B cell (primary cell): ENCODE data around the gene GRM3. TPM values are rescaled to one million over a fixed set of nuclear protein-coding genes. Genes with fewer than 3 reads are reported as not detected.

ENCODE experiments used
- ATAC-seq: fragments of 200-7000 bp; cut with Tn5 transposase; one replicate; pipeline ENCODE4 v1.10.0; 2021; ENCODE audit warnings: low read depth, mild to moderate bottlenecking, moderate number of reproducible peaks, moderate library complexity
- CTCF ChIA-PET: fragments of 350-600 bp; sonication (Branson Sonifier 250); formaldehyde crosslinking; loops from one replicate; lab custom pipeline; 2021; ENCODE audit warnings: antibody characterized with exemption, inconsistent platforms; lab: Charles Lee
- POLR2A ChIA-PET: fragments of 350-600 bp; sonication (Branson Sonifier 250); formaldehyde crosslinking; loops from one replicate; lab custom pipeline; 2021; ENCODE audit warnings: antibody characterized with exemption; lab: Charles Lee
- DNase-seq: peaks from one replicate; pipeline ENCODE4 v3.0.0; 2013
- H2AFZ ChIP-seq: 2 replicates; pipeline ENCODE4 v1.6.1; 2012; ENCODE audit warnings: mild to moderate bottlenecking, low read depth, low read length; ENCODE audit not compliant: insufficient read depth, poor library complexity, severe bottlenecking
- H3K27ac ChIP-seq, 2 donors: 1 replicate in 1 of 2; 2 replicates in 1 of 2; pipeline ENCODE4 v1.5.1; 2012 to 2013; ENCODE audit warnings: low read length in 2 of 2, mild to moderate bottlenecking in 2 of 2, moderate library complexity in 1 of 2
- H3K27me3 ChIP-seq, 4 experiments: fragments of 200-600 bp in 1 of 4; sonication (generic) in 1 of 4; replicated peaks in 1 of 4; 1 replicate in 2 of 4; 2 replicates in 2 of 4; pipeline versions ENCODE4 v1.6.1 to v1.7.0; 2013 to 2016; ENCODE audit warnings: low read length in 3 of 4, mild to moderate bottlenecking in 2 of 4, mixed read lengths in 1 of 4, moderate library complexity in 1 of 4; ENCODE audit not compliant: insufficient read depth in 4 of 4, control insufficient read depth in 3 of 4; ENCODE audit errors: control extremely low read depth in 1 of 4
- H3K36me3 ChIP-seq, 2 experiments: replicated peaks in 1 of 2; 1 replicate in 1 of 2; 2 replicates in 1 of 2; pipeline versions ENCODE4 v1.6.1 to v1.7.1; 2013; ENCODE audit warnings: low read length in 1 of 2; ENCODE audit not compliant: insufficient read depth in 2 of 2, control insufficient read depth in 1 of 2; ENCODE audit errors: control extremely low read depth in 1 of 2, extremely low read depth in 1 of 2
- H3K4me1 ChIP-seq, 2 donors: fragments of 200-600 bp in 1 of 2; sonication (generic) in 1 of 2; 1 replicate in 1 of 2; 2 replicates in 1 of 2; pipeline versions ENCODE4 v1.5.1 to v1.6.1; 2013 to 2017; ENCODE audit warnings: low read length in 2 of 2; ENCODE audit not compliant: control insufficient read depth in 2 of 2, insufficient read depth in 2 of 2
- H3K4me2 ChIP-seq: replicated peaks from 2 replicates; pipeline ENCODE3; 2012; ENCODE audit warnings: mild to moderate bottlenecking, low read depth, low read length; ENCODE audit not compliant: poor library complexity, severe bottlenecking
- H3K4me3 ChIP-seq, 5 experiments: fragments of 200-600 bp in 1 of 5; sonication (generic) in 1 of 5; 1 replicate in 3 of 5; 2 replicates in 2 of 5; pipeline versions ENCODE4 v1.5.1 to v1.7.0; 2011 to 2016; ENCODE audit warnings: low read length in 4 of 5, mild to moderate bottlenecking in 4 of 5, low read depth in 2 of 5, control low read depth in 1 of 5, moderate library complexity in 1 of 5; ENCODE audit not compliant: insufficient read depth in 1 of 5; ENCODE audit errors: control extremely low read depth in 1 of 5, extremely low read depth in 1 of 5
- H3K79me2 ChIP-seq: fragments of 200-600 bp; sonication (generic); one replicate; pipeline ENCODE4 v1.6.0; 2016; ENCODE audit warnings: low read length; ENCODE audit not compliant: control insufficient read depth, insufficient read depth
- H3K9ac ChIP-seq: fragments of 200-600 bp; sonication (generic); 2 replicates; pipeline ENCODE4 v1.6.1; 2017; ENCODE audit warnings: mild to moderate bottlenecking, low read length, moderate library complexity
- H3K9me3 ChIP-seq, 3 donors: one replicate each; pipeline versions ENCODE4 v1.6.1 to v1.7.1; 2013; ENCODE audit warnings: low read length in 2 of 3; ENCODE audit not compliant: control insufficient read depth in 2 of 3, insufficient read depth in 1 of 3; ENCODE audit errors: control extremely low read depth in 1 of 3
- H4K20me1 ChIP-seq: 2 replicates; pipeline ENCODE4 v1.6.0; 2012; ENCODE audit warnings: mild to moderate bottlenecking, low read length; ENCODE audit not compliant: insufficient read depth, control insufficient read depth, poor library complexity, severe bottlenecking
- H3K27ac Mint-ChIP-seq: one replicate; pipeline ENCODE4 v1.8.0; 2021; ENCODE audit warnings: mixed read lengths
- H3K27me3 Mint-ChIP-seq: one replicate; pipeline ENCODE4 v1.8.0; 2021; ENCODE audit warnings: mixed read lengths
- H3K4me1 Mint-ChIP-seq: one replicate; pipeline ENCODE4 v1.8.0; 2021; ENCODE audit warnings: mixed read lengths
- H3K4me3 Mint-ChIP-seq: one replicate; pipeline ENCODE4 v1.8.0; 2021; ENCODE audit warnings: mixed read lengths
- H3K9me3 Mint-ChIP-seq: one replicate; pipeline ENCODE4 v1.8.0; 2022; ENCODE audit warnings: mixed read lengths; ENCODE audit not compliant: insufficient read depth
- EZH2 ChIP-seq: IDR thresholded peaks from 2 replicates; pipeline ENCODE4 v1.6.1; 2012; ENCODE audit warnings: borderline replicate concordance, low read depth, mild to moderate bottlenecking, moderate library complexity, low read length; ENCODE audit not compliant: insufficient read depth, poor library complexity, severe bottlenecking
- intact Hi-C: fragments of 100-400 bp; cut with micrococcal nuclease; formaldehyde crosslinking; loops from one replicate; pipeline ENCODE4 v1.10.0; 2022
- polyA plus RNA-seq: library from polyadenylated mRNA; depleted of rRNA; stranded (reverse); fragments of >200 nt; gene quantifications from 2 replicates; pipeline ENCODE4 v1.2.3, GENCODE V29; 2012
- total RNA-seq, 2 donors: library from RNA; stranded (reverse); fragments of 120-200 nt in 1 of 2; gene quantifications; 1 replicate in 1 of 2; 2 replicates in 1 of 2; pipeline versions ENCODE4 v1.2.3 to v1.2.4, GENCODE V29; 2013 to 2022
- TF ChIP-seq, protein P1 (sequence below): fragments of 200-600 bp; IDR thresholded peaks from one replicate; pipeline ENCODE4 v1.8.0; 2022; ENCODE audit warnings: antibody characterized with exemption, mild to moderate bottlenecking

The GRM3 gene
- total and polyA plus RNA-seq, 2 donors (not counting 1 experiment from before 2014, with no cell fraction given), result not detected

- no peak overlapping the region for H3K27ac Mint-ChIP-seq
- no peaks in the 10 kb centered on the region for H3K9me3 Mint-ChIP-seq
- Histone ChIP-seq H3K9me3 (no peaks in the 10 kb centered on the region), H3K79me2 (no peaks in the 10 kb centered on the region), H3K27ac (no peak overlapping the region), H3K9ac (no peak overlapping the region), H3K27me3 (no peaks in the 10 kb centered on the region), H3K4me1 (no peaks in the 10 kb centered on the region), H3K36me3 (no peaks in the 10 kb centered on the region), H3K4me2 (no peak overlapping the region), H2AFZ (no peak overlapping the region), H3K4me3 (no peak overlapping the region), H4K20me1 (no peaks in the 10 kb centered on the region)
- no peak overlapping the region for H3K4me3 Mint-ChIP-seq
- ChIA-PET CTCF (no interaction called here), POLR2A (no interaction called here)
- no peak for DNase-seq
- ATAC-seq, result no peak
- TF ChIP-seq, protein P1, sequence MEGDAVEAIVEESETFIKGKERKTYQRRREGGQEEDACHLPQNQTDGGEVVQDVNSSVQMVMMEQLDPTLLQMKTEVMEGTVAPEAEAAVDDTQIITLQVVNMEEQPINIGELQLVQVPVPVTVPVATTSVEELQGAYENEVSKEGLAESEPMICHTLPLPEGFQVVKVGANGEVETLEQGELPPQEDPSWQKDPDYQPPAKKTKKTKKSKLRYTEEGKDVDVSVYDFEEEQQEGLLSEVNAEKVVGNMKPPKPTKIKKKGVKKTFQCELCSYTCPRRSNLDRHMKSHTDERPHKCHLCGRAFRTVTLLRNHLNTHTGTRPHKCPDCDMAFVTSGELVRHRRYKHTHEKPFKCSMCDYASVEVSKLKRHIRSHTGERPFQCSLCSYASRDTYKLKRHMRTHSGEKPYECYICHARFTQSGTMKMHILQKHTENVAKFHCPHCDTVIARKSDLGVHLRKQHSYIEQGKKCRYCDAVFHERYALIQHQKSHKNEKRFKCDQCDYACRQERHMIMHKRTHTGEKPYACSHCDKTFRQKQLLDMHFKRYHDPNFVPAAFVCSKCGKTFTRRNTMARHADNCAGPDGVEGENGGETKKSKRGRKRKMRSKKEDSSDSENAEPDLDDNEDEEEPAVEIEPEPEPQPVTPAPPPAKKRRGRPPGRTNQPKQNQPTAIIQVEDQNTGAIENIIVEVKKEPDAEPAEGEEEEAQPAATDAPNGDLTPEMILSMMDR, result no peak
- no peak for TF ChIP-seq EZH2
- H3K27me3 Mint-ChIP-seq, result peaks cover 12% of the 10 kb centered on the region
- no peaks in the 10 kb centered on the region for H3K4me1 Mint-ChIP-seq
- intact Hi-C loops, result no loop called here
These were observed 129.6 kb downstream of the GRM3 start for GRCh38 chr7:86773309-86773708.

DNA sequence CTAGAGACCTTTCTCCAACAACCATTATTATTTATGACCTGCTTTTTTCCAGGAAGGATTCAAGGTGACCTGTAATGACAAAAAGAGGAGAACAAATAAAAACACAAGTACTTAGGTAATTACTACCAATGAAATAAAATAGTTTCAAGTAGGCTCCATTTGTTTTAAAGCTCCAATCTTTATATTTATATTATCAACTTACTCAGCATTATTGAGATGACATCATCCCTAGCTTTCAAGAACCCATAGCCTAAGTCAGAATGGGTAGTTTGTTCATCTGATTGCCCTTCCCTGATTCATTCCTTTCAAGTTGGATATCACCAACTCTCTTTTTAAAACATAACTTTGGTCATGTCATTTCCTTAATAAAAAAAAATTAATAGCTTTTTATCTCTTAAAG is 131.5 kb downstream of the GRM3 start:
- no peak overlapping the region for H3K27ac Mint-ChIP-seq
- H3K36me3 ChIP-seq, result no peaks in the 10 kb centered on the region
- no peak for ATAC-seq
- ChIA-PET POLR2A (no interaction called here), CTCF (no interaction called here)
- H4K20me1 ChIP-seq, result no peaks in the 10 kb centered on the region
- H3K4me2 ChIP-seq, result no peak overlapping the region
- no peak overlapping the region for H3K4me3 Mint-ChIP-seq
- H3K4me1 Mint-ChIP-seq, result no peaks in the 10 kb centered on the region
- H2AFZ ChIP-seq, result no peak overlapping the region
- H3K4me1 ChIP-seq, result no peaks in the 10 kb centered on the region
- peaks cover 12% of the 10 kb centered on the region for H3K27me3 Mint-ChIP-seq
- no peaks in the 10 kb centered on the region for H3K9me3 Mint-ChIP-seq
- no peaks in the 10 kb centered on the region for H3K9me3 ChIP-seq
- no peak for DNase-seq
- no peak overlapping the region for H3K27ac ChIP-seq
- H3K4me3 ChIP-seq, result no peak overlapping the region
- no peaks in the 10 kb centered on the region for H3K79me2 ChIP-seq
- TF ChIP-seq, protein P1, result no peak
- no peak for TF ChIP-seq EZH2
- H3K9ac ChIP-seq, result no peak overlapping the region
- intact Hi-C loops, result no loop called here
- no peaks in the 10 kb centered on the region for H3K27me3 ChIP-seq
